Loucy (cell line): Measurements from ENCODE around the gene PTGES2.

Source experiments
- H2AFZ ChIP-seq: fragments of 200-600 bp; sonication (generic); 2 replicates; pipeline ENCODE4 v1.6.0; 2016; ENCODE audit warnings: antibody characterized with exemption, mild to moderate bottlenecking, low read length, moderate library complexity
- H3F3A ChIP-seq: fragments of 200-600 bp; 2 replicates; pipeline ENCODE4 v1.6.0; 2016; ENCODE audit warnings: antibody characterized with exemption, low read depth, mild to moderate bottlenecking
- H3K27me3 ChIP-seq: fragments of 200-600 bp; sonication (generic); 2 replicates; pipeline ENCODE4 v1.6.1; 2014; ENCODE audit warnings: low read length, mild to moderate bottlenecking; ENCODE audit not compliant: insufficient read depth, poor library complexity, severe bottlenecking
- H3K36me3 ChIP-seq: fragments of 200-600 bp; sonication (generic); 2 replicates; pipeline ENCODE4 v1.6.1; 2016; ENCODE audit warnings: low read length; ENCODE audit not compliant: insufficient read depth
- H3K4me1 ChIP-seq: fragments of 200-600 bp; sonication (generic); 2 replicates; pipeline ENCODE4 v1.5.1; 2014; ENCODE audit warnings: low read length, mild to moderate bottlenecking; ENCODE audit not compliant: insufficient read depth, poor library complexity, severe bottlenecking
- H3K4me2 ChIP-seq: fragments of 200-600 bp; sonication (generic); 2 replicates; pipeline ENCODE4 v1.6.0; 2014; ENCODE audit warnings: antibody characterized with exemption, low read length, low read depth, mild to moderate bottlenecking; ENCODE audit not compliant: poor library complexity, severe bottlenecking
- H3K4me3 ChIP-seq: fragments of 200-600 bp; sonication (generic); 2 replicates; pipeline ENCODE4 v1.5.1; 2014; ENCODE audit warnings: low read length, mild to moderate bottlenecking, mixed read lengths; ENCODE audit not compliant: poor library complexity, severe bottlenecking
- H3K79me2 ChIP-seq: fragments of 200-600 bp; sonication (generic); 2 replicates; pipeline ENCODE4 v1.6.1; 2014; ENCODE audit warnings: low read length; ENCODE audit not compliant: insufficient read depth
- H3K9ac ChIP-seq: fragments of 200-600 bp; sonication (generic); 2 replicates; pipeline ENCODE4 v1.6.0; 2014; ENCODE audit warnings: mild to moderate bottlenecking, low read depth, low read length, moderate library complexity; ENCODE audit not compliant: poor library complexity, severe bottlenecking
- H3K9me2 ChIP-seq: fragments of 200-600 bp; sonication (generic); replicated peaks from 2 replicates; pipeline ENCODE4 v1.6.1; 2016; ENCODE audit warnings: low read depth, low read length, mixed read lengths
- H3K9me3 ChIP-seq: fragments of 200-600 bp; sonication (generic); 2 replicates; pipeline ENCODE4 v1.6.1; 2014; ENCODE audit warnings: mild to moderate bottlenecking, antibody characterized with exemption, low read length, low read depth; ENCODE audit not compliant: insufficient read depth
- H4K20me1 ChIP-seq: fragments of 200-600 bp; sonication (generic); 2 replicates; pipeline ENCODE4 v1.6.0; 2014; ENCODE audit warnings: antibody characterized with exemption, low read length, mild to moderate bottlenecking; ENCODE audit not compliant: insufficient read depth, poor library complexity, severe bottlenecking
- CTCF ChIP-seq: fragments of 200-600 bp; sonication (generic); conservative IDR thresholded peaks from 2 replicates; pipeline ENCODE4 v1.5.1; 2014; ENCODE audit warnings: mild to moderate bottlenecking, antibody characterized with exemption, low read length
- EZH2phosphoT487 ChIP-seq: fragments of 200-600 bp; IDR thresholded peaks from 2 replicates; pipeline ENCODE4 v1.6.1; 2018; ENCODE audit warnings: antibody characterized with exemption, mild to moderate bottlenecking, moderate library complexity, borderline replicate concordance

Gene PTGES2

GRCh38 chr9:128142596-128142995, 15.1 kb upstream of the PTGES2 start:
- H3K4me1 ChIP-seq: peaks cover 13% of the 10 kb centered on the region
- no peaks in the 10 kb centered on the region for H3K9me2 ChIP-seq
- no peaks in the 10 kb centered on the region for H4K20me1 ChIP-seq
- H3K79me2 ChIP-seq: no peaks in the 10 kb centered on the region
- H3K9ac ChIP-seq: peak overlapping the region; percentile 54
- no peaks in the 10 kb centered on the region for H3F3A ChIP-seq
- H2AFZ ChIP-seq: no peak overlapping the region
- H3K27me3 ChIP-seq: no peaks in the 10 kb centered on the region
- no peaks in the 10 kb centered on the region for H3K9me3 ChIP-seq
- H3K4me2 ChIP-seq: peak overlapping the region; percentile 51
- TF ChIP-seq EZH2phosphoT487: no peak
- no peak for TF ChIP-seq CTCF
- H3K36me3 ChIP-seq: no peaks in the 10 kb centered on the region
- no peak overlapping the region for H3K4me3 ChIP-seq

GRCh38 chr9:128142061-128142460, 14.5 kb upstream of the PTGES2 start:
- H3K4me2 ChIP-seq: peak overlapping the region; percentile 51
- H3K4me1 ChIP-seq: peaks cover 13% of the 10 kb centered on the region
- TF ChIP-seq EZH2phosphoT487: no peak
- TF ChIP-seq CTCF: no peak
- H3K36me3 ChIP-seq: no peaks in the 10 kb centered on the region
- no peaks in the 10 kb centered on the region for H3K9me2 ChIP-seq
- no peaks in the 10 kb centered on the region for H3K9me3 ChIP-seq
- peak overlapping the region; percentile 61 for H2AFZ ChIP-seq
- no peaks in the 10 kb centered on the region for H4K20me1 ChIP-seq
- H3K27me3 ChIP-seq: no peaks in the 10 kb centered on the region
- no peak overlapping the region for H3K4me3 ChIP-seq
- no peaks in the 10 kb centered on the region for H3F3A ChIP-seq
- no peaks in the 10 kb centered on the region for H3K79me2 ChIP-seq
- peak overlapping the region; percentile 54 for H3K9ac ChIP-seq

DNA sequence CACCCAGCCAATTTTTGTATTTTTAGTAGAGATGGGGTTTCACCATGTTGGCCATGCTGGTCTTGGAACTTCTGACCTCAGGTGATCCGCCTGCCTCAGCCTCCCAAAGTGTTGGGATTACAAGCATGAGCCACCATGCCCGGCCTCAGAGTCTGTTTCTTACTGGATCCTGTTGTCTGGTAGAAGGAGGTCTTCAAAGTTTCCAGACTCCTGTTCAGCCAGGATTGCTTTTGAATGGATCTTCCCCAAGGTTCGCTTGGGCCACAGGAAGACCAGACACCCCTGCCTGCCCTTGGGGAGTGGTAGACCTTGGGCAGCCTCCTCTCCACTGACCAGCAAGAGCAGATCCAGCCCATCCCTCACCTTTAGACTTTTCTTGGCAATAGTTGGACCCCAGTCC, 14.1 kb upstream of the PTGES2 start:
- Histone ChIP-seq H3F3A (no peaks in the 10 kb centered on the region), H3K4me2 (peak overlapping the region; percentile 51), H2AFZ (peak overlapping the region; percentile 61), H4K20me1 (no peaks in the 10 kb centered on the region), H3K9me2 (no peaks in the 10 kb centered on the region), H3K79me2 (no peaks in the 10 kb centered on the region), H3K4me3 (no peak overlapping the region), H3K4me1 (peaks cover 13% of the 10 kb centered on the region), H3K27me3 (no peaks in the 10 kb centered on the region), H3K9ac (peak overlapping the region; percentile 54), H3K36me3 (no peaks in the 10 kb centered on the region), H3K9me3 (no peaks in the 10 kb centered on the region)
- TF ChIP-seq EZH2phosphoT487 (no peak), CTCF (no peak)
